ENCODE measurements around the gene GPR15LG.

DNA sequence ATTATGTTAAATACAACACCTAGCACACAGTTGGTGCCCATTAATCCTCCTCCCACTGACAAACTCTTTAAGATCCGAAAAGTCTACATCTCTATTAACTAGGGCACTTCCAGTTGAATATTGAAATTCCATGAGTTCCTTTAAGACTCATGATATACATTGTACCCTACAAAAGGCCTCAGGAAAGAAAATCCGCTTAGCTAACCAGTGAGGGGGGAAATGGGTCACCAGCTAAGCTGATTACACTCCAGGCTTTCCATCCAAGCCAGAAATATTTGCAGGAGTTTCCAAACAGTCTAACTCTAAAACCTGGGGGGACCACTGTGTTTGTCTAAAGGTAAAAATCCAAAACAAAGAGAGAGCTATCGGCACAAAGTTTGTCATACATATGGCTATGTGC is 53.0 kb downstream of the GPR15LG start:
- TF ChIP-seq, protein P1, sequence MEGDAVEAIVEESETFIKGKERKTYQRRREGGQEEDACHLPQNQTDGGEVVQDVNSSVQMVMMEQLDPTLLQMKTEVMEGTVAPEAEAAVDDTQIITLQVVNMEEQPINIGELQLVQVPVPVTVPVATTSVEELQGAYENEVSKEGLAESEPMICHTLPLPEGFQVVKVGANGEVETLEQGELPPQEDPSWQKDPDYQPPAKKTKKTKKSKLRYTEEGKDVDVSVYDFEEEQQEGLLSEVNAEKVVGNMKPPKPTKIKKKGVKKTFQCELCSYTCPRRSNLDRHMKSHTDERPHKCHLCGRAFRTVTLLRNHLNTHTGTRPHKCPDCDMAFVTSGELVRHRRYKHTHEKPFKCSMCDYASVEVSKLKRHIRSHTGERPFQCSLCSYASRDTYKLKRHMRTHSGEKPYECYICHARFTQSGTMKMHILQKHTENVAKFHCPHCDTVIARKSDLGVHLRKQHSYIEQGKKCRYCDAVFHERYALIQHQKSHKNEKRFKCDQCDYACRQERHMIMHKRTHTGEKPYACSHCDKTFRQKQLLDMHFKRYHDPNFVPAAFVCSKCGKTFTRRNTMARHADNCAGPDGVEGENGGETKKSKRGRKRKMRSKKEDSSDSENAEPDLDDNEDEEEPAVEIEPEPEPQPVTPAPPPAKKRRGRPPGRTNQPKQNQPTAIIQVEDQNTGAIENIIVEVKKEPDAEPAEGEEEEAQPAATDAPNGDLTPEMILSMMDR (tag by site-specific recombination; IDR thresholded peaks at IDR 0.05): no peak
- no peak for TF ChIP-seq ZNF654 (tag by site-specific recombination; IDR thresholded peaks at IDR 0.05; ENCODE audit: low read depth)
- TF ChIP-seq, protein P2, sequence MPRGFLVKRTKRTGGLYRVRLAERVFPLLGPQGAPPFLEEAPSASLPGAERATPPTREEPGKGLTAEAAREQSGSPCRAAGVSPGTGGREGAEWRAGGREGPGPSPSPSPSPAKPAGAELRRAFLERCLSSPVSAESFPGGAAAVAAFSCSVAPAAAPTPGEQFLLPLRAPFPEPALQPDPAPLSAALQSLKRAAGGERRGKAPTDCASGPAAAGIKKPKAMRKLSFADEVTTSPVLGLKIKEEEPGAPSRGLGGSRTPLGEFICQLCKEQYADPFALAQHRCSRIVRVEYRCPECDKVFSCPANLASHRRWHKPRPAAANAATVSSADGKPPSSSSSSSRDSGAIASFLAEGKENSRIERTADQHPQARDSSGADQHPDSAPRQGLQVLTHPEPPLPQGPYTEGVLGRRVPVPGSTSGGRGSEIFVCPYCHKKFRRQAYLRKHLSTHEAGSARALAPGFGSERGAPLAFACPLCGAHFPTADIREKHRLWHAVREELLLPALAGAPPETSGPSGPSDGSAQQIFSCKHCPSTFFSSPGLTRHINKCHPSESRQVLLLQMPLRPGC (tag by site-specific recombination; IDR thresholded peaks at IDR 0.05): no peak
- no peak for TF ChIP-seq ZNF239 (tag by site-specific recombination; IDR thresholded peaks at IDR 0.05)
- no peak for TF ChIP-seq ZNF510 (tag by site-specific recombination; IDR thresholded peaks at IDR 0.05; ENCODE audit: insufficient replicate concordance)
- no peak for TF ChIP-seq ZNF626 (tag by site-specific recombination; IDR thresholded peaks at IDR 0.05)
- TF ChIP-seq ZNF121 (tag by site-specific recombination; IDR thresholded peaks at IDR 0.05): no peak
- no peak for TF ChIP-seq ZNF335 (tag by site-specific recombination; conservative IDR thresholded peaks at IDR 0.05)
- TF ChIP-seq ZNF157 (tag by site-specific recombination; IDR thresholded peaks at IDR 0.05): no peak
- TF ChIP-seq ZNF114 (tag by site-specific recombination; IDR thresholded peaks at IDR 0.05): no peak
- TF ChIP-seq GLIS2 (tag by site-specific recombination; IDR thresholded peaks at IDR 0.05): no peak
- TF ChIP-seq TRIM28 (IDR thresholded peaks at IDR 0.05; ENCODE audit: borderline replicate concordance, low read length): no peak
- TF ChIP-seq ZNF76 (tag by site-specific recombination; IDR thresholded peaks at IDR 0.05; ENCODE audit: borderline replicate concordance, low read depth): no peak

Data from HEK293 (cell line).